GM21576 (cell line): ENCODE data around the gene CEP95.

Experiments
- ATAC-seq: cut with Tn5 transposase; IDR thresholded peaks from one replicate; pipeline ENCODE4 v1.9.1; 2021; ENCODE audit warnings: mild to moderate bottlenecking, moderate library complexity; ENCODE audit not compliant: unreplicated experiment

Gene CEP95

GRCh38 chr17:64496348-64496785 is 10.4 kb upstream of the CEP95 start:
- ATAC-seq, result peak; percentile 10

DNA sequence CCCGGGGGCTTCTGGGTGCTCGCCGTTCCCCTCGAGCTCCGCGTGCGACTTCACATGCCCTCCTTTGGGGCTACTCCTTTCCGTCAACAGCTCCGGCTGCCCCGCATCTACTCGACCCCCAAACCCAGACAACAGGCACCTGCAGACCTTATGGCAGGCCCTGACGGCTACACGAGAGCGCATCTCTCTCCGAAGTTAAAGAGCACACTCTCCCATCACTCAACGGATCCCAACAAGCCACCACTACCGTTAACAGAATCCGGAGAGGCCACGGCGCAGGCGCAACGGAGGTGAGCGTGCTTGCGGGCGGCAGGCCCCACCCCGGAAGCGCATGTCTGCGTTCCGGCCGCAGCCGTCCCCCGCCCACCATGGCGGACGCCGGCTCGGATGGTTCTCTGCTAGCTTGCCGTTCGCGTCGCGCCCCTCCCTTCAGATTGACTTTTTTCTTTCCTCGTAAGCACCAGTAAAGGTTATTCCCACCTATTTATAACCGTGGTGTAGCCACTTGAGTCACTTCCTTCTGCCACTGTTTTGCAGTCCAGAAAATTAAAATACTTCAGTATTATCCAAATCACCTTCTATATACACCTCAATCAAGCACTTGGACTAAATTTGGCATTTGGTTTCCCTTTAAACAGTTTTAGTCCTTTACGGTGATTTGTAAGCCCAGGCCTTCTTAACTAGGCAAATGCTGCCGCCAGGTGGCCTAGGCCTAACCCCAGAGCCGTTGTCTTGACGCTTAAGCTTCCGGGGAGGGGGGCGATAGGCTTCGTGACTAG is 9.8 kb upstream of the CEP95 start, which contains the start of gene POLG2:
Gene POLG2 (minus strand): TSS at position 269 of the 779 bp plus-strand sequence. CDS start 86 bp downstream, at position 183.
- peak; percentile 76 for ATAC-seq

DNA sequence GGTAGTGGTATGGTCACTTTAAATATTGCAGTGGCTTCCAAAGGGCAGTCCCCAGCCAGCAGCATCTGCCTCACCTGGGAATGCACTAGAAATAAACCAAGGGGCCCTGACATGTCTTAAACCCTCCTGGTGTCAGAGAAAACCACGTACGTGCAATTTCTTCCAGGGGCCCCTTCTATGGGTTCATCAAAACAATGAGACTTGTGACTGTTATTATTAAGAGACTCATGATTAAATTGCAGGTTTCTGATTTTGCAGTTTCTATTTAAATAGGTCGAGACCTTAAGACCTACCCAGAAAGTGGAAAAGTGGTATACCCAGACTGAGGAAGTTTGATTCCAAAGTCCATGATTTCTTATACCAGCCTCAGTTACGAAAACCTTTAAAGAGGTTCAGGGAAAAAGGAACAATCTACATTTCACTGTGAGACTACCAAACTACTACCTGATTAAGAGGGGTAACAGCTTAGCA is 9.2 kb upstream of the CEP95 start:
- ATAC-seq, result peak; percentile 5

- ATAC-seq, result no peak
Observed at GRCh38 chr17:64498308-64499203, 8.2 kb upstream of the CEP95 start.

DNA sequence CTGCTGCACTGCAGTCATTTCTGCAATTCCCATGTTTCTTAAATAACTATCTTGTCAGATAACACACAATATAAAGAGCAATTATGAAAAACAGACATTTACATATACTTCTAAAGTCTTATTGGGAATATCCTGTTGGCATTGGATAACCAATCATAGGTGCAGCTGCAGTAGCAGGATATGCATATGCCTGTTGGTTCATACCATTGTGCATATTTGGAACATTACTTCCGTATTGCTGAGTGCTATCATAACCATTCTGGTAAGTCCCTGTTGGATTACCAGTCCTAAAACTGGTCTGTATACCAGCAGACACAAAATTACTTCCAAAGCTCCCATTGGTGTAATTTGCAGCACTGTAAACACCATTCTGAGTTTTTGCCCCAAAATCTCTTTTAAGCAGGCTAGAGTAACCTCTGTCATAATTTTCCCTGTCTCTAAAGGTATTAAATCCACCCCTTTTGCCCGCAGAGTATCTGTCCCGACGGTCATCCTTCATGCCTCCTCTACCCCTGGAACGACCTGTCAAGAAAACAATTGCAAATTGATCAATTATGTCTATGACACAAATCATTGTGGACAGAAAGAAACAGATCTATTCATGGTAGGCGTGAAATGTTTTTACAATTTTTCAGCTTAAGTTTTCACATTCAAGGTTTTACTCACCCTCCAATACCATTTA is 6.8 kb upstream of the CEP95 start:
- ATAC-seq, result no peak

DNA sequence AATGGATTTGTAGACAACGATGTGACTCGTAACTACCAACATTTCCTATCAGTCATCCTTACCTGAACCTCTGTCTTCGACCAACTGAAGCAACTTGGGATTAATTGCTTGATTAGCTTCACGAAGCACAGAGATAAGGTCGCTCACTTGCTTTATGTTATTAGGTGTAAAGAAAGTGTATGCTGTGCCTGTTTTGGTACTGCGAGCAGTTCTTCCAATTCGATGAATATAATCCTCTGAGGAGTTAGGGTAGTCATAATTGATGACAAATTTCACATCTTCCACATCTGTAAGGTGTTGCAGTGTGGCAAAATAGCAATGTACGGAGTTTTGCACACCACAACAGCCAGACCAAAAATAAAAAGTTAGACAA is 6.3 kb upstream of the CEP95 start:
- ATAC-seq, result no peak

DNA sequence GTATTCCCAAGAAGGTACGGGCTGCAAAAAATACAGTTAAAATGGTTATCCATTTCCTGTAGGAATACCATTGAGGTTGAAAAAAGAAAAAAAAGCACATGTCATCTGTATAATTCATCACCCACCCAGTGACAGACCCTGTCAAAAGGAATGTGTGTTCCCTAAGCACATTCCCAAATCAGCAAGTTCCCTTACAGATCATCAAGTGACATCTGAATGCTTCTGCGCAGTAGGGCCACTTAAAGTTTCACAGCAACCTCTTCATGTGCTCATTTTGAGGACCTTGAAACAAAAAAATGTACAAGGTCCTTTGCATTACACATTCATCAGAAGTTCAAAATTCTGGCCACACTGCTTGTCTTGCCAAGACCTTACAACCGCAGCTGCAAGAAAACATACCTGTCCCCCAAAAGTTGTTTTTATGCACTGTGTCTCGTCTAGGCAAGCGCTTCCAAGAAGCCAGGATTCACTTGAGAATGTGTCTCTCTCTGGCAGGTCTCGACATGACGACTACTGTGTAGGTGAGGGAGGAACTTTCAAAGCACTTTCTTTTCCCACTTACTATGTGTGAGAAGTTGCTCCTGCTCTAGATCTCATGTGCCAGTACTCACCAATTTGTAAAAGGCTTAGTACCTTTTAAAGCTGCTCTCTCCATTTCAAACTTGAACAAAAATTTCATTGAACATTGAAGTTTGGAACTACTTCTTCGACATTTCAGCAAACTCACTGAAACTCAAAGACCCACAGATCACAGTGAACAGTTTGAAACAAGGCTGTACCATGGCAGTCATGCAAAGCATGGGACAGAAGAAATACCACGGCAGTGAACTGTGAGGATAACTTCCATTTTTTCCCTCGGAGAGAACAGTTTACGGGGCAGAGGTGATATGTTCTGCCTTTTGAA is 5.7 kb upstream of the CEP95 start:
- ATAC-seq, result no peak

DNA sequence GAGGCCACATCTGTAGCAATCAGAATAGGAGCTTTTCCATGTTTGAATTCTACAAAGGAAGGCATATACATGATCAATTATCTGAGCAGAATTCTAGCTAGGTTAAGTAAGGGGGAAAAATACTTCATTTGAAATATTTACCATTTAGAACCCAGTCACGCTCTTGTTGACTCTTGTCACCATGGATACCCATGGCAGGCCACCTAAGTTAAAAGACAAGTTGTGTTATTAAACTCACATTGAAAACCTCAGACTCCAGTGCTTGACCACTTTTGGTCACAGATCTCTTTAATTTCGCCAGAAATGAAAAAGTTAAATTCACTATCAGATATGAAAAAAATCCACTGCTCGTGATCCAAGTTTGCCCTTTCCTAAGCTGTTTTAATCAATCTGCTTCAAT is 4.8 kb upstream of the CEP95 start:
- no peak for ATAC-seq

DNA sequence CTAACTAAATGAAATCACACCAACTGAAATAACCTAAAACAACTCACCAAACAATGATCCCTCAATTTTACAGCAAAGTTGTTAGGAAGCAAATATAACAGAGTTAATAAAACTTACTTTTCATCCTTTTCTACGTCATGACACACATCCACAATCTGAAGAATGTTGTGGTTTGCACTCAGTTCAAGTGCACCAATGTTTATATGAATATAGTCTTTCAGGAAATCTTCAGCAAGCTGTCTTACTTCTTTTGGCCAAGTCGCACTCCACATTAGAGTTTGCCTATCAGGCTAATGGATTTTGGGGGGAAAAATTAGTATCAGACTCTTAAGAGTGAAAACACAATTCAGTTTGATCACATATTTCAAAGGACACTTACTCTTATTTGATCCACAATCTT is 4.0 kb upstream of the CEP95 start:
- no peak for ATAC-seq

GRCh38 chr17:64503341-64503740 is 3.4 kb upstream of the CEP95 start:
- no peak for ATAC-seq

- ATAC-seq, result no peak
Observed at GRCh38 chr17:64503821-64504768, 2.7 kb upstream of the CEP95 start.

- ATAC-seq, result no peak
Observed at GRCh38 chr17:64504769-64505339, 1.9 kb upstream of the CEP95 start.

DNA sequence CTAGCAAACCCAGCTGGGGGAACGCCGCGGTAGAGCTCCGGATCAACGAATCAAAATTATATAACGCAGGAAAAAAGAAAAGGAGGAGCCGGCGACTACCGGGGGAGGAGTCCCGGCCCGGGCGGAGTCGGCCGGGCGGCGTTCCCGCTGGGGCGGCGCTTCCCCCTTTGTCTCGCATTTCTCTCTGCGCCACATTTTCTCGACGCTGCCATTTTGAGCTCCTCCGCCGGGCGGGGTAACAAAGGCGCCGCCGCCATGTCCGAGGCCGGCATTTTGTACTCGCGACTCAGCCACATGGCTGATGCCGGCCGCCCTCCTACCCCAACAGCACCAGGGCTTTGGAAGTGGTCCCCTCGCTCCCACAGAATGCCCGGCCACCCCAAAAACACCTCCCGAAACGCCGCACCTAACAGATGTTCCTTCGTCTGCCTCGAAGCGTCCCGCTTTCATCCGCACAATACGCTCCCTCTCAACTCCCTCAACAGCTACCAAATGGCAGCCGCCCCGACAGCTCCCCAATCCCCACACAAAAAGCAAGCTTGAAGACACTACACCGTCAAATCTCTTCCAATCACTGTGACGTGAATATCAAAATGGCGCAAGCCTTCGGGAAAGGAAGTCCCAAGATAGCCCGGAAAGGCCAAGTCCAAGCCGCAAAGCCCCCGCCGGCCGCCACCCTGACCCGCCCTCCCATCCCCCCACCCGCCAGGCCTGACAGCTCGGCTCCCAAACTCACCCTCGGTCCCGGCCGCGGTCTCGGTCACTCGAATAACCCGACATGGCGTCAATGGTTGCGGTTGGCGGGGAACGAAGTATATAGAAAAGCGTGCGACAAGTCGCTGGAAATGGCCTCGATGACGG is 1.2 kb upstream of the CEP95 start:
- ATAC-seq, result peak; percentile 23

DNA sequence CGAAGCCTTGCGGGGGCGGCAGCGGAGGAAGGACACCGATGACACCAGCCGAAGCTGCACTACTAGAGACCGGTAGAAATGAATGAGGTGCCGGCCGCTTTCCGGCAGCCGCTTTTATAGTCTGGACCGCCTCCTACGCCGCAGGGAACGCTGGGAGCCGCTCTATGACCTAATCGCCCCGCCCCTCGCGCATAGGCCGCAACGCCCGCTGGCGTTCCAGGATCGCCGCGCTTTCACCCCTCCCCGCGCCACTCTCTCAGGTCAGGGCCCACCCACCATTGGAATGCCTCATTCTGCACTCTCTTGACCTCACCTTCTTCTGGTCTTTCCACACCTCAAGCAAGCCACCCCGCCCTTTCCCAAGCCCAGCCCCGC is 589 bp upstream of the CEP95 start, which contains the start of gene DDX5:
Gene DDX5 (minus strand): TSS at position 89 of the 375 bp plus-strand sequence. CDS start 170 bp downstream, outside the sequence.
- ATAC-seq, result peak; percentile 53

DNA sequence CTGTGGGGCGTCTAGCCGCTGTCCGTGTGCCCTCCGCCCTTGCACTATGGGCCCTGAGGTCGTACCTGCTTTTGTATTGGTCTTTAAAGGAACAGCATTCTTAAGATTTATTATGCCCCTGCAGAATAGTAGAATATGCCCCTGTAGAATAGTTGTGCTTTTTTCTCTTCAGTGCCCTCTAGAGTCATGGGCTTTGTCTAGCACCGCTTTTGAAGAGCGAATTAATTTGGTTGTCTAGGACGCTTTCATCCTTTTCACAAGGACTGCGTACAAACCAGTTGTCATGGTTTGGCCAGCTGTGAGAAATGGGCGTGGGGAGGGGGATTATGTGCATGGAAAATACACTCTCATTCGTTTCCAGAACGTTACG is 621 bp downstream of the CEP95 start:
- ATAC-seq, result peak; percentile 25

DNA sequence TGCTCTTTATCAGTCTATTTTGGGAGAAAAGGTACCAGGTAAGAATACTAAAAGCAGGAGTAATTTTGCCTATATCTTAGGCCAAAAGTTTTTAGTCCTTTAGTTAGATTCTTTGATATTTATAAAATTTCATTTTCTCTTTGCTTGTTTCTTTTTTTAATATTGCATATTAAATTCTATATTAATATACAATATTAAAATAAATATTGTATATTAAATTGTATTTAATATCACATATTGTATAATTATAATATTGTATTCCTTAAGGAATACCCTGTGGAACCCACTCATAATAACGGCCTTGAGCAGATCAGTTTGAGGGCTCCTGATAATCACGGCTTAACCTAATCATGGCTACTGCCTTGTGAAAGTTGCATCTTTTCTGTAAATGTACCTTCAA is 1.9 kb downstream of the CEP95 start:
- ATAC-seq, result no peak

DNA sequence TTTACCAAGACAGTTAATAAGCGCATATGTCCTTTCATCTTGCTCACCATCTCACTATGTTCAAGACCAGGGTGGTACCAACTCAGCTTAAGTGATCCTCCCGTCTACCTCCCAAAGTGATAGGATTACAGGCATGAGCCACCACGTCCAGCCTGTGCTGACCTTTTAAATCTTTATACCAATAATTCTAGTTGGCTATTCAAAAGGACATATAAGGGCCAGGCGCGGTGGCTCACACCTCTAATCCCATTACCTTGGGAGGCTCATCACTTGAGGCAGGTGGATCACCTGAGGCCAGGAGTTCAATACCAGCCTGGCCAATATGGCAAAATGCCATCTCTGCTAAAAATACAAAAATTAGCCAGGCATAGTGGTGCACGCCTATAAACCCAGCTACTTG is 2.4 kb downstream of the CEP95 start:
- ATAC-seq, result no peak

DNA sequence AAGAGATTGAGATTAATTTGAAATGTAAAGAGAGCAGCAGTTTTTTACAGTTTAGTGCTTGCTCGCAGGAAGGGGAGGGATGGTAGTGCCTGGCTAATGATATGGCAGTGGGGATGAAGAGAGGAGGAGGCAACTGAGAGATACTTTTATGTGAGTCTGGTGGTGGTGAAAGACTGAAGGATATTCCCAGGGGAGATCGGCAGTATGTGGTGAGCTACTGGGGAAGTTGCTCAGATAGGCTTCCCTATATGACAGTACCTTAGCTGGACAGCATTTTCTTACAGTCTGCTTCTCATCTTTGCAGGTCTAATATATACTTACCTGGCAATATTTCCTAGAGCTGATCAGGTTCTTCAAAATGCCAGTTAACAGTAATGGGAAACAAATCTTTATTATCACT is 8.6 kb downstream of the CEP95 start:
- ATAC-seq, result no peak
